ENCODE measurements around the gene UGT1A7.

GRCh38 chr2:233775414-233775813, 93.7 kb downstream of the UGT1A7 start:
- TF ChIP-seq CTCF (IDR thresholded peaks at IDR 0.05; ENCODE audit: borderline replicate concordance, extremely low read depth, low read length, poor library complexity, severe bottlenecking): no peak
- no peak for TF ChIP-seq EZH2 (IDR thresholded peaks at IDR 0.05; ENCODE audit: borderline replicate concordance, low read depth, low read length, severe bottlenecking)

Data from DND-41 (cell line).